ENCODE results near the gene DLD.

- TF ChIP-seq CTCF (optimal IDR thresholded peaks at IDR 0.05 in 1 of 3, IDR thresholded peaks at IDR 0.05 in 1 of 3, conservative IDR thresholded peaks at IDR 0.05 in 1 of 3; ENCODE audit: extremely low read depth in 1 of 3, insufficient read depth in 2 of 3, low read length in 3 of 3) (no peak), EZH2 (IDR thresholded peaks at IDR 0.05; ENCODE audit: low read length) (no peak)
These were observed 48.8 kb upstream of the DLD start for GRCh38 chr7:107842213-107842612.
